GM12878 (cell line): Measurements from ENCODE around the gene ZNF140. TPM values are rescaled to one million over a fixed set of nuclear protein-coding genes. Genes with fewer than 3 reads are reported as not detected.

Experiments used
- ATAC-seq: fragments of 200-7000 bp; cut with Tn5 transposase; 3 replicates; pipeline ENCODE4 v1.9.1; 2020; ENCODE audit warnings: mild to moderate bottlenecking, moderate library complexity
- BruUV-seq: library from RNA; stranded (reverse); fragments of 400-500 nt; replicated peaks from 2 replicates; lab custom pipeline; 2021; lab: Mats Ljungman, UMichigan
- CTCF ChIA-PET: fragments of 300-600 bp; sonication (Branson Sonifier 250); formaldehyde crosslinking; extraction: SDS; loops from one replicate; lab custom pipeline; 2021; ENCODE audit warnings: inconsistent platforms; lab: Yijun Ruan, JAX
- POLR2A ChIA-PET: fragments of 350-600 bp; formaldehyde crosslinking; extraction: SDS; loops from one replicate; lab custom pipeline; 2021; ENCODE audit warnings: inconsistent platforms; lab: Charles Lee
- RAD21 ChIA-PET: fragments of 300-600 bp; sonication (Branson Sonifier 250); formaldehyde crosslinking; loops from one replicate; lab custom pipeline; 2023; ENCODE audit warnings: antibody characterized with exemption; ENCODE audit not compliant: unreplicated experiment; lab: Charles Lee
- SMC1A ChIA-PET: fragments of 300-600 bp; sonication (Branson Sonifier 250); formaldehyde crosslinking; loops from one replicate; lab custom pipeline; 2023; ENCODE audit not compliant: unreplicated experiment, uncharacterized antibody; lab: Charles Lee
- DNase-seq: peaks from one replicate; pipeline ENCODE4 v3.0.0-alpha.2; 2011; ENCODE audit warnings: low read depth, low spot score
- FAIRE-seq: peaks from 3 replicates; lab custom pipeline; 2011; peaks lifted over from hg19 to GRCh38; lab: Jason Lieb, UNC
- H2AFZ ChIP-seq: 2 replicates; pipeline ENCODE4 v1.6.0; 2011; ENCODE audit warnings: low read depth, low read length, control low read depth; ENCODE audit not compliant: control insufficient read depth
- H3K27ac ChIP-seq: 2 replicates; pipeline ENCODE4 v1.5.1; 2011; ENCODE audit warnings: control low read depth; ENCODE audit not compliant: control insufficient read depth, insufficient read depth
- H3K27me3 ChIP-seq, 2 experiments: replicated peaks in 1 of 2; 2 replicates each; pipeline versions ENCODE4 v1.6.0 to v1.6.1; 2011; ENCODE audit warnings: low read length in 1 of 2; ENCODE audit not compliant: control insufficient read depth in 2 of 2, insufficient read depth in 2 of 2
- H3K36me3 ChIP-seq, 2 experiments: 2 replicates each; pipeline ENCODE4 v1.5.1; 2011; ENCODE audit warnings: low read length in 1 of 2; ENCODE audit not compliant: control insufficient read depth in 2 of 2, insufficient read depth in 2 of 2
- H3K4me1 ChIP-seq: 2 replicates; pipeline ENCODE4 v1.6.1; 2011; ENCODE audit warnings: mild to moderate bottlenecking, low read length, moderate library complexity, mixed read lengths; ENCODE audit not compliant: control insufficient read depth, insufficient read depth
- H3K4me2 ChIP-seq: 2 replicates; pipeline ENCODE4 v1.6.0; 2011; ENCODE audit warnings: control low read depth; ENCODE audit not compliant: control insufficient read depth, insufficient read depth
- H3K4me3 ChIP-seq: fragments of 200-600 bp; sonication (generic); 2 replicates; pipeline ENCODE4 v1.5.1; 2016
- H3K79me2 ChIP-seq: 2 replicates; pipeline ENCODE4 v1.6.0; 2011; ENCODE audit warnings: low read length; ENCODE audit not compliant: control insufficient read depth, insufficient read depth
- H3K9ac ChIP-seq: 2 replicates; pipeline ENCODE4 v1.8.0; 2011; ENCODE audit warnings: low read length, control low read depth, mixed read lengths; ENCODE audit not compliant: control insufficient read depth, insufficient read depth
- H3K9me3 ChIP-seq: replicated peaks from 3 replicates; pipeline ENCODE4 v1.5.1; 2011; ENCODE audit warnings: mild to moderate bottlenecking, low read length; ENCODE audit not compliant: control insufficient read depth, insufficient read depth
- H4K20me1 ChIP-seq: 2 replicates; pipeline ENCODE4 v1.6.0; 2011; ENCODE audit not compliant: control insufficient read depth, insufficient read depth
- ASH2L ChIP-seq: fragments of 300-600, 200-600 bp; sonication (generic); IDR thresholded peaks from 2 replicates; pipeline ENCODE4 v1.6.1; 2017; ENCODE audit warnings: low read depth, mild to moderate bottlenecking, borderline replicate concordance
- ATF7 ChIP-seq: fragments of 450-650 bp; IDR thresholded peaks from 2 replicates; pipeline ENCODE4 v1.6.1; 2016; ENCODE audit warnings: low read depth, mild to moderate bottlenecking
- CEBPB ChIP-seq, 2 experiments: fragments of 150-350 bp in 1 of 2; IDR thresholded peaks; 2 replicates each; pipeline ENCODE4 v1.6.1; 2012 to 2014; ENCODE audit warnings: low read depth in 2 of 2, low read length in 2 of 2, borderline replicate concordance in 1 of 2, inconsistent platforms in 1 of 2
- GABPA ChIP-seq: IDR thresholded peaks from 2 replicates; pipeline ENCODE4 v1.6.1; 2014; ENCODE audit warnings: antibody characterized with exemption, low read depth, mild to moderate bottlenecking, inconsistent platforms
- MYC ChIP-seq: IDR thresholded peaks from 2 replicates; pipeline ENCODE4 v1.6.1; 2011; ENCODE audit warnings: mild to moderate bottlenecking, low read length, moderate library complexity, inconsistent platforms; ENCODE audit not compliant: insufficient read depth, insufficient replicate concordance, insufficient read length, severe bottlenecking
- NBN ChIP-seq: fragments of 450-650 bp; IDR thresholded peaks from 2 replicates; pipeline ENCODE4 v1.6.1; 2016
- NR2F1 ChIP-seq: fragments of 450-650 bp; conservative IDR thresholded peaks from 2 replicates; pipeline ENCODE4 v1.6.1; 2017; ENCODE audit warnings: mild to moderate bottlenecking
- RAD21 ChIP-seq: IDR thresholded peaks from 2 replicates; pipeline ENCODE4 v1.6.1; 2011; ENCODE audit warnings: mild to moderate bottlenecking, low read depth, low read length, moderate library complexity; ENCODE audit not compliant: insufficient read depth
- RBBP5 ChIP-seq: fragments of 200-600 bp; sonication (generic); conservative IDR thresholded peaks from 2 replicates; pipeline ENCODE4 v1.6.1; 2016
- SIN3A ChIP-seq: IDR thresholded peaks from 2 replicates; pipeline ENCODE4 v1.6.1; 2012; ENCODE audit warnings: low read depth, low read length, improper control_type of control experiment
- STAT1 ChIP-seq: fragments of 450-650 bp; conservative IDR thresholded peaks from 2 replicates; pipeline ENCODE4 v1.6.1; 2014; ENCODE audit warnings: antibody characterized with exemption, mild to moderate bottlenecking
- ZSCAN29 ChIP-seq: fragments of 450-650 bp; IDR thresholded peaks from 2 replicates; pipeline ENCODE4 v1.6.1; 2017; ENCODE audit warnings: mild to moderate bottlenecking, moderate library complexity
- WGBS: methylation state at CpG from one replicate; pipeline ENCODE4 v1.1.6; 2016; ENCODE audit warnings: low lambda C conversion rate; ENCODE audit not compliant: insufficient replicate concordance, insufficient coverage; ENCODE audit errors: missing lambda C conversion rate; 5-methylcytosine and 5-hydroxymethylcytosine counted together
- in situ Hi-C: fragments of 300-500 bp; cut with MboI; formaldehyde crosslinking; loops from 9 replicates; pipeline ENCODE4 v1.14.3; 2018; ENCODE audit warnings: mixed read lengths
- intact Hi-C: fragments of 100-400 bp; cut with micrococcal nuclease; formaldehyde crosslinking; loops from one replicate; pipeline ENCODE4 v1.14.2; 2022; ENCODE audit not compliant: unreplicated experiment
- polyA plus RNA-seq, 11 experiments: library from polyadenylated mRNA; depleted of rRNA in 4 of 11; unstranded in 6 of 11; stranded (reverse) in 5 of 11; fragments of >200 nt; fragmentation: Nextera tagmentation in 4 of 11; fragmentation: Illumina TruSeq in 1 of 11; extraction: Ambion mirVana in 4 of 11; extraction: Trizol in 1 of 11; gene quantifications; 1 replicate in 1 of 11; 2 replicates in 10 of 11; pipeline versions ENCODE4 v1.2.1 to v1.2.3, GENCODE V29; 2011 to 2016; ENCODE audit warnings: inconsistent platforms in 2 of 11, missing spikeins in 2 of 11, low read depth in 1 of 11
- total RNA-seq, 4 experiments: library from RNA; depleted of rRNA in 3 of 4; stranded (reverse); fragments of >200 nt in 3 of 4; fragmentation: Illumina TruSeq in 1 of 4; extraction: Trizol in 1 of 4; gene quantifications; 2 replicates each; pipeline versions ENCODE4 v1.2.1 to v1.2.3, GENCODE V29; 2013 to 2021
- TF ChIP-seq, protein P1 (sequence below): fragments of 450-650 bp; formaldehyde crosslinking; IDR thresholded peaks from 2 replicates; pipeline ENCODE4 v1.4.0; 2020; ENCODE audit warnings: mild to moderate bottlenecking, moderate library complexity
- TF ChIP-seq, protein P2 (sequence below): IDR thresholded peaks from 2 replicates; pipeline ENCODE4 v1.6.1; 2012; ENCODE audit warnings: low read length, inconsistent platforms
- TF ChIP-seq, protein P3 (sequence below): fragments of 450-650 bp; IDR thresholded peaks from 2 replicates; pipeline ENCODE4 v1.6.1; 2017; ENCODE audit warnings: mild to moderate bottlenecking

ZNF140 gene
- total and polyA plus RNA-seq, 10 of the 15 experiments (the other 5 are each of a cell fraction or from before 2014, with no cell fraction given) = 6.8 to 21.2 (median 14.7) TPM

DNA sequence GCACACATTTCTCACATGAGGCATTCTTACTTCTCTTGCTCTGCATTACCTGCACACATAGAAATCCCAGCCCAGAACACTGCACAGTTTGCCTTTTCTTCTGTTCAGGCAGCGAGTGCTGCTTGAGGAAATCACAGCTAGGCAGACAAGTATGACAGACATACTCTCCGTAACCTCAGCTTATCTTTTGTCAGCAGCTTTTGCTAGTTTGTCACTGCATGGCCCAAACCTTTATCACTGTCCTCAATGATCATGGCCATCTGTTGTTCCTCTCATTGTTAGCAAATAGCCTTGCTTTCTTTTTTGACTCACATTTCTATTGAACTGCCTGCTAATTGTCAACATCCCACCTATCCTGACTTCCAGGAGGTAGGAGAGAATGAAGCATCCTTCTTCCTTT lies 55.0 kb downstream of the ZNF140 start (continued):
- TF ChIP-seq, protein P1, sequence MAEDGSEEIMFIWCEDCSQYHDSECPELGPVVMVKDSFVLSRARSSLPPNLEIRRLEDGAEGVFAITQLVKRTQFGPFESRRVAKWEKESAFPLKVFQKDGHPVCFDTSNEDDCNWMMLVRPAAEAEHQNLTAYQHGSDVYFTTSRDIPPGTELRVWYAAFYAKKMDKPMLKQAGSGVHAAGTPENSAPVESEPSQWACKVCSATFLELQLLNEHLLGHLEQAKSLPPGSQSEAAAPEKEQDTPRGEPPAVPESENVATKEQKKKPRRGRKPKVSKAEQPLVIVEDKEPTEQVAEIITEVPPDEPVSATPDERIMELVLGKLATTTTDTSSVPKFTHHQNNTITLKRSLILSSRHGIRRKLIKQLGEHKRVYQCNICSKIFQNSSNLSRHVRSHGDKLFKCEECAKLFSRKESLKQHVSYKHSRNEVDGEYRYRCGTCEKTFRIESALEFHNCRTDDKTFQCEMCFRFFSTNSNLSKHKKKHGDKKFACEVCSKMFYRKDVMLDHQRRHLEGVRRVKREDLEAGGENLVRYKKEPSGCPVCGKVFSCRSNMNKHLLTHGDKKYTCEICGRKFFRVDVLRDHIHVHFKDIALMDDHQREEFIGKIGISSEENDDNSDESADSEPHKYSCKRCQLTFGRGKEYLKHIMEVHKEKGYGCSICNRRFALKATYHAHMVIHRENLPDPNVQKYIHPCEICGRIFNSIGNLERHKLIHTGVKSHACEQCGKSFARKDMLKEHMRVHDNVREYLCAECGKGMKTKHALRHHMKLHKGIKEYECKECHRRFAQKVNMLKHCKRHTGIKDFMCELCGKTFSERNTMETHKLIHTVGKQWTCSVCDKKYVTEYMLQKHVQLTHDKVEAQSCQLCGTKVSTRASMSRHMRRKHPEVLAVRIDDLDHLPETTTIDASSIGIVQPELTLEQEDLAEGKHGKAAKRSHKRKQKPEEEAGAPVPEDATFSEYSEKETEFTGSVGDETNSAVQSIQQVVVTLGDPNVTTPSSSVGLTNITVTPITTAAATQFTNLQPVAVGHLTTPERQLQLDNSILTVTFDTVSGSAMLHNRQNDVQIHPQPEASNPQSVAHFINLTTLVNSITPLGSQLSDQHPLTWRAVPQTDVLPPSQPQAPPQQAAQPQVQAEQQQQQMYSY (CRISPR knock-in tag) = no peak
- TF ChIP-seq, protein P2, sequence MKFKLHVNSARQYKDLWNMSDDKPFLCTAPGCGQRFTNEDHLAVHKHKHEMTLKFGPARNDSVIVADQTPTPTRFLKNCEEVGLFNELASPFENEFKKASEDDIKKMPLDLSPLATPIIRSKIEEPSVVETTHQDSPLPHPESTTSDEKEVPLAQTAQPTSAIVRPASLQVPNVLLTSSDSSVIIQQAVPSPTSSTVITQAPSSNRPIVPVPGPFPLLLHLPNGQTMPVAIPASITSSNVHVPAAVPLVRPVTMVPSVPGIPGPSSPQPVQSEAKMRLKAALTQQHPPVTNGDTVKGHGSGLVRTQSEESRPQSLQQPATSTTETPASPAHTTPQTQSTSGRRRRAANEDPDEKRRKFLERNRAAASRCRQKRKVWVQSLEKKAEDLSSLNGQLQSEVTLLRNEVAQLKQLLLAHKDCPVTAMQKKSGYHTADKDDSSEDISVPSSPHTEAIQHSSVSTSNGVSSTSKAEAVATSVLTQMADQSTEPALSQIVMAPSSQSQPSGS = no peak
- no peak for TF ChIP-seq RBBP5

DNA sequence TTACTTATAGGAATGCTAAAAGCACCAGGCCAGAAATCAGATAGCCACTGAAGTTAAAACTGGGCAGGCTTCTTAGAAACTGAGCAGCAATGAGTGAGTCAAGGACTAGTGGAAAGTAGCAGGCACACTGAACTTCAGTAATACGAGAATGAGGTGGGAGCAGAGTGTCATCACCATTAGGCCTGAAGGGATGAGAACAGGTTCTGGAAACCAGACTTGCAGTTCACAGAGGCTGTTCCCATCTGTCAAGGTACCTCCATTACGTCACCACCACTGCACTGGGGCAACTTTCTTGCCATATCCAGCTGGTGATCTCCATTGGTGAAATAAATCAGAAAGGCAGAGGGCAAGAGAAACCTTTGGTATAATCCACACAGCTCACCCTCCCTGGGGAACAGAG lies 65.3 kb downstream of the ZNF140 start:
- no peaks in the 10 kb centered on the region for H4K20me1 ChIP-seq
- no peak overlapping the region for H3K4me2 ChIP-seq
- no peaks in the 10 kb centered on the region for H3K36me3 ChIP-seq
- H3K9ac ChIP-seq = no peak overlapping the region
- ChIA-PET CTCF (no interaction called here), SMC1A (no interaction called here), RAD21 (no interaction called here), POLR2A (no interaction called here)
- H3K9me3 ChIP-seq = peaks cover 12% of the 10 kb centered on the region; the same call in 2 of the 3 replicates
- ATAC-seq (no peak), FAIRE-seq (no peak), DNase-seq (no peak)
- no peak for TF ChIP-seq STAT1
- no peak for TF ChIP-seq NR2F1
- no peak for TF ChIP-seq RAD21
- no peak for TF ChIP-seq NBN
- TF ChIP-seq, protein P3, sequence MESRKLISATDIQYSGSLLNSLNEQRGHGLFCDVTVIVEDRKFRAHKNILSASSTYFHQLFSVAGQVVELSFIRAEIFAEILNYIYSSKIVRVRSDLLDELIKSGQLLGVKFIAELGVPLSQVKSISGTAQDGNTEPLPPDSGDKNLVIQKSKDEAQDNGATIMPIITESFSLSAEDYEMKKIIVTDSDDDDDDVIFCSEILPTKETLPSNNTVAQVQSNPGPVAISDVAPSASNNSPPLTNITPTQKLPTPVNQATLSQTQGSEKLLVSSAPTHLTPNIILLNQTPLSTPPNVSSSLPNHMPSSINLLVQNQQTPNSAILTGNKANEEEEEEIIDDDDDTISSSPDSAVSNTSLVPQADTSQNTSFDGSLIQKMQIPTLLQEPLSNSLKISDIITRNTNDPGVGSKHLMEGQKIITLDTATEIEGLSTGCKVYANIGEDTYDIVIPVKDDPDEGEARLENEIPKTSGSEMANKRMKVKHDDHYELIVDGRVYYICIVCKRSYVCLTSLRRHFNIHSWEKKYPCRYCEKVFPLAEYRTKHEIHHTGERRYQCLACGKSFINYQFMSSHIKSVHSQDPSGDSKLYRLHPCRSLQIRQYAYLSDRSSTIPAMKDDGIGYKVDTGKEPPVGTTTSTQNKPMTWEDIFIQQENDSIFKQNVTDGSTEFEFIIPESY = no peak
- no peak for TF ChIP-seq CEBPB (IDR thresholded peaks at IDR 0.05; ENCODE audit: borderline replicate concordance in 1 of 2, low read depth in 2 of 2, low read length in 2 of 2)
- no peak for TF ChIP-seq MYC
- TF ChIP-seq ASH2L = no peak
- TF ChIP-seq ATF7 = no peak
- TF ChIP-seq GABPA = no peak
- TF ChIP-seq SIN3A = no peak
- TF ChIP-seq ZSCAN29 = no peak
- 100% methylated on average over 2 of the region's 2 CpGs for WGBS
- in situ Hi-C loops (no loop called here), intact Hi-C loops (no loop called here)
- no peaks in the 10 kb centered on the region for H3K4me1 ChIP-seq
- no peak overlapping the region for H3K4me3 ChIP-seq
- no peaks in the 10 kb centered on the region for H3K27me3 ChIP-seq
- H3K79me2 ChIP-seq = no peaks in the 10 kb centered on the region
- no peak overlapping the region for H3K27ac ChIP-seq
- BruUV-seq = no TSS peak
- H2AFZ ChIP-seq = no peak overlapping the region
